HEK293T (cell line): ENCODE data around the gene VPS37C.

Experiments
- CTCF ChIA-PET: fragments of 350-600 bp; formaldehyde crosslinking; extraction: SDS; loops from one replicate; lab custom pipeline; 2021; ENCODE audit warnings: antibody characterized with exemption, inconsistent platforms; lab: Yijun Ruan, JAX
- POLR2A ChIA-PET: fragments of 350-600 bp; formaldehyde crosslinking; extraction: SDS; loops from one replicate; lab custom pipeline; 2020; ENCODE audit warnings: antibody characterized with exemption, inconsistent platforms; lab: Yijun Ruan, JAX
- DNase-seq: peaks from one replicate; pipeline ENCODE4 v3.0.0; 2012; ENCODE audit warnings: mixed read lengths; ENCODE audit errors: extremely low spot score
- ARNT ChIP-seq: fragments of 450-650 bp; IDR thresholded peaks from 2 replicates; pipeline ENCODE4 v1.6.1; 2017; ENCODE audit warnings: mild to moderate bottlenecking
- BHLHE40 ChIP-seq: fragments of 450-650 bp; IDR thresholded peaks from 2 replicates; pipeline ENCODE4 v1.6.1; 2016; ENCODE audit warnings: mild to moderate bottlenecking, moderate library complexity, borderline replicate concordance
- CTBP1 ChIP-seq: fragments of 450-650 bp; IDR thresholded peaks from 2 replicates; pipeline ENCODE4 v1.6.1; 2016; ENCODE audit warnings: borderline replicate concordance
- ELF4 ChIP-seq: fragments of 450-650 bp; IDR thresholded peaks from 2 replicates; pipeline ENCODE4 v1.6.1; 2017; ENCODE audit warnings: antibody characterized with exemption
- FOXA1 ChIP-seq: fragments of 450-650 bp; IDR thresholded peaks from 2 replicates; pipeline ENCODE4 v1.6.1; 2016; ENCODE audit warnings: mild to moderate bottlenecking
- FOXK2 ChIP-seq: fragments of 450-650 bp; IDR thresholded peaks from 2 replicates; pipeline ENCODE4 v1.6.1; 2016; ENCODE audit warnings: mild to moderate bottlenecking
- FOXM1 ChIP-seq: fragments of 450-650 bp; IDR thresholded peaks from 2 replicates; pipeline ENCODE4 v1.6.1; 2017; ENCODE audit warnings: mild to moderate bottlenecking, borderline replicate concordance
- HDGF ChIP-seq: fragments of 450-650 bp; IDR thresholded peaks from 2 replicates; pipeline ENCODE4 v1.6.1; 2017; ENCODE audit warnings: antibody characterized with exemption, borderline replicate concordance
- L3MBTL2 ChIP-seq: fragments of 450-650 bp; conservative IDR thresholded peaks from 2 replicates; pipeline ENCODE4 v1.6.1; 2016; ENCODE audit warnings: mild to moderate bottlenecking
- LEF1 ChIP-seq: fragments of 450-650 bp; IDR thresholded peaks from 2 replicates; pipeline ENCODE4 v1.6.1; 2017; ENCODE audit warnings: mild to moderate bottlenecking, borderline replicate concordance
- NFRKB ChIP-seq: fragments of 450-650 bp; IDR thresholded peaks from 2 replicates; pipeline ENCODE4 v1.6.1; 2016; ENCODE audit warnings: mild to moderate bottlenecking, moderate library complexity
- SP1 ChIP-seq: fragments of 450-650 bp; IDR thresholded peaks from 2 replicates; pipeline ENCODE4 v1.6.1; 2017
- SUZ12 ChIP-seq: fragments of 450-650 bp; IDR thresholded peaks from 2 replicates; pipeline ENCODE4 v1.6.1; 2016; ENCODE audit warnings: mild to moderate bottlenecking
- TARDBP ChIP-seq: fragments of 450-650 bp; IDR thresholded peaks from 2 replicates; pipeline ENCODE4 v1.6.1; 2016
- ZNF384 ChIP-seq: fragments of 450-650 bp; IDR thresholded peaks from 2 replicates; pipeline ENCODE4 v1.6.1; 2016
- TF ChIP-seq, protein P1 (sequence below): fragments of 450-650 bp; IDR thresholded peaks from 2 replicates; pipeline ENCODE4 v1.6.1; 2016

Gene VPS37C

DNA sequence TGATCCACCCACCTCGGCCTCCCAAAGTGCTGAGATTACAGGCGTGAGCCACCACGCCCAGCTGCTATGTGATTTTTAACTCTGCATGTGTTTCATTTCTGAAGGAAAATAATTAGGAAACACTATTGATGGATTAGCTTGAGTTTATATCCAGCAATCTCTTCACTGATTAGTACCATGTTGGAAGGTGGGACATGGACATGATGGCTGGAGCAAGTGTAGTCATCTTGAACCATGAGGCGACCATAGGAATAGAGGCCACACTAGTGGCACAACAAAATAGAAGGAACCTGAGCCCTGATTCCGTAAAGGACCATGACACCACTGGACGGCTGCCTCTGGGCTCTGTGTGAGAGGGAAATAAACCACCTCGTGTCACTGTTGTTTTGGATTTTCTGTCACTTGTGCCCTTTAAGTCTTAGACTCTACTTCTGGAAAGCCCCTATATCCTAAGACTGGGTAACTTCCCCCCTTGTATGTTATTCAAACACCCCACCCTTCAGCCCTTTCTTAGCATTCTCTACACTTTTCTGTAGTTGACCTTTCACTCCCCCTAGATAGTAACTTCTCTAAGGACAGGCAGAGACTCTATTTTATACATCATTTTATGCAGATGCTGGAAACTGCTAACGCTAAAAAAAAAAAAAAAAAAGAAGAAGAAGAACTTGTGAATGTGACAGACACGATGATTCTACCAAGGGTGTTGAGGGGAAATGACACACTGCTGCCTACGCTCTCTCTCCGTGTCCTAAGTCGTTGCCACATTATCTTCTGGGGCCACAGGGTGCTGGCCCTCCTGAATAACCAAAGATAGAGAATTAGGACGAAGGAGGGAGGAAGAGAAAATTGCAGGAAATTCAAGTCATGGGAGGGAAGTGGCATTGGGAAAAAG is 2.7 kb upstream of the VPS37C start:
- CTCF ChIA-PET: no interaction called here
- POLR2A ChIA-PET: no interaction called here
- no peak for DNase-seq
- TF ChIP-seq FOXK2 (no peak), CTBP1 (no peak), BHLHE40 (no peak)
- TF ChIP-seq, protein P1, sequence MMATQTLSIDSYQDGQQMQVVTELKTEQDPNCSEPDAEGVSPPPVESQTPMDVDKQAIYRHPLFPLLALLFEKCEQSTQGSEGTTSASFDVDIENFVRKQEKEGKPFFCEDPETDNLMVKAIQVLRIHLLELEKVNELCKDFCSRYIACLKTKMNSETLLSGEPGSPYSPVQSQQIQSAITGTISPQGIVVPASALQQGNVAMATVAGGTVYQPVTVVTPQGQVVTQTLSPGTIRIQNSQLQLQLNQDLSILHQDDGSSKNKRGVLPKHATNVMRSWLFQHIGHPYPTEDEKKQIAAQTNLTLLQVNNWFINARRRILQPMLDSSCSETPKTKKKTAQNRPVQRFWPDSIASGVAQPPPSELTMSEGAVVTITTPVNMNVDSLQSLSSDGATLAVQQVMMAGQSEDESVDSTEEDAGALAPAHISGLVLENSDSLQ: no peak

DNA sequence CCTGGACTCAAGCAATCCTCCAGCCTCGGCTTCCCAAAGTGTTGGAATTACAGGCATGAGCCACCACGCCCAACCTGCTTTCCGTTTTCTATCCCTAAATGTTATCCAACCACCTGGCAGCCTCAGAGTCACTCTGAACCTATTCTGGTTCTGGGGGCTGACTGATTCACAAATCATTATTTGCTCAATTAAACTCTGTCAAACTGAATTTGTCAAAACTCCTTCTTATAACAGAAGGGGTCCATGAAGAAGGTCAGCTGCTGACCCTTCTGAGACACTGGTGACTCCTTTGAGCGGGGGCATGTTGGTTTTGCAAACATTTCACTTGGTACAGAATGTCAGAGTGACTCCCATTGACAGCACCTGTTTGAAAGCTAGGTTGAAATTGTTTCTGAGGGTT is 1.8 kb upstream of the VPS37C start:
- no peak for DNase-seq
- ChIA-PET CTCF (no interaction called here), POLR2A (no interaction called here)
- TF ChIP-seq ZNF384 (no peak), NFRKB (no peak), BHLHE40 (no peak), HDGF (no peak), LEF1 (no peak), ARNT (no peak), L3MBTL2 (no peak), CTBP1 (no peak), FOXM1 (no peak), SP1 (no peak), FOXA1 (no peak), SUZ12 (no peak), ELF4 (no peak)
- TF ChIP-seq, protein P1: no peak

DNA sequence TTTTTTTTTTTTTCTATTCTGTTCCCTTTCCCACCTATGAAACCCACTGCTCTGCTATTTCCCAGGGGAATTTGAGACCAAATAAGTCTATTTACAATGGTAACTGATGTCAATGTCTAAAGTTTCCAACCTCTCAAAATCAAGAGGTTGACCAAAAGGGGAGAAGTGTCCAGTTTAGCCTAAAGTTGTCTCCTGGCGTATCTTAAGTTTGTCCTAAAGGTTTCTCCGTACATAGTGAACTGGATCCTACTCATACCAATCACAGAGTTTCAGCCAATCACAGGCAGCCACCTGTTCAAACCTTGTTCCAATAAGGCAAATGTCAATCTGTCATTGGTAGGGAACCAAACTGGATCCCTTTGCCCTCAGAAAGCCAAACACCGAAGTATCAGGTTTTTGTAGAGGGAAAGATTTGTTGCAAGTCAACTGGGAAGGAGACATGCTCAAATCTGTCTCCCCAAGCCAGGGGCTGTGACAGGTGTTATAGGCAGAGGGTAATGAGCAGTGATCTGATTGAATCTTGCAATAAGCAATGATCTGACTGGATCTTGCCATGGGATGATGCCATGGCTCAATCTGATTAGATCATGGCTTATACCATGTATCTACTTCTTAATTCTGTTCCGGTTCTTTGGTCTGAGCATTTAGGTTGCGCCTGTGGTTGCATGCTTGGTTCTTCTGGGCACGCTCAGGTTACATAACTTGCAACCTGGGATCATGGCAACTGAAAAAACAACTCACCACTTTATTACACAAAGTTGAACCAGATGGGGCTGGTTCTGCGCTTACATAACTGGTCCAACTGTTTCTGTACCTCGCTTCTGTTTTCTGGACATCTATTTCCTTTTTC is 1.1 kb upstream of the VPS37C start:
- TF ChIP-seq SUZ12: no peak
- TF ChIP-seq, protein P1: peak; percentile 53
- no peak for DNase-seq
- ChIA-PET CTCF (no interaction called here), POLR2A (interaction anchor here (0.9 to 1.4 kb wide), 11 partner anchors 9 to 256 kb away, joined by 3 to 6 read pairs (median 4); partner anchors contain the start of genes PRPF19 and TMEM216)

DNA sequence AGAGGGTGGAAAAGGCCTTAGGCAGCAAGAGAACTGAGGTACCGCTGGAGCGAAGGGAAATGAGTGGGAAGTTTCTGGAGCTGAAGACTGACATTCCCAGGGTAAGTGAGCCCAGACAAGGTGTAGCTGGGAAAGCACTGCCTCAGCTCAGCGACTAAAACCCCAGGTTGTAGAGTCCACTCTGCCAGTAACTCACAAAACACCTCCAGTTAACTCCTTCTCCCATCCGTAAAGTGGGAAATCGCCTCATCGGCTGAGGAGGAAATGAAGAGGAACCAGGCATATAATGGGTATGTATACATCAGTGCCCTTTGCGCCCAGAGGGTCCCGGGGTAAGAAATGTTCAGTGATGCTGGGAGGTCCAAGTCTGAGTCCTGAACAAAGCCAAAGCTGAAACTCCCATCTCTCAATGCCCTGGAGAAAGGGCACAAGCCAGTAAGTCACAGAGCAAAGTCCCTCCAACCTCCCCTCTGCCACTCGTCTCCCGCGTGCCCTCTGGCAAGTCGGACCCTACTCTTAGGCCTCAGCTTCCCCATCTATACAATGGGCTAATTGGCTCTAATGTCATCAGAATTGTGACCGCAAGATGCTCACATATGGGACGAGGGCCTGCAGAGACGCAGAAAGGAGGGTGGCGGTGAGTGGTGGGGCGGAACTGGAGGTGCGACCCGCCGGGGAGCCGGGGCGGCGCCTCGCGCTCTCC is 588 bp downstream of the VPS37C start:
- ChIA-PET POLR2A (interaction anchor here (1.4 kb wide), 1 partner anchor 14 kb away, joined by 6 read pairs; no protein-coding TSS in a partner anchor), CTCF (interaction anchor here (0.6 kb wide), 1 partner anchor 386 kb away, joined by 3 read pairs; no protein-coding TSS in a partner anchor)

DNA sequence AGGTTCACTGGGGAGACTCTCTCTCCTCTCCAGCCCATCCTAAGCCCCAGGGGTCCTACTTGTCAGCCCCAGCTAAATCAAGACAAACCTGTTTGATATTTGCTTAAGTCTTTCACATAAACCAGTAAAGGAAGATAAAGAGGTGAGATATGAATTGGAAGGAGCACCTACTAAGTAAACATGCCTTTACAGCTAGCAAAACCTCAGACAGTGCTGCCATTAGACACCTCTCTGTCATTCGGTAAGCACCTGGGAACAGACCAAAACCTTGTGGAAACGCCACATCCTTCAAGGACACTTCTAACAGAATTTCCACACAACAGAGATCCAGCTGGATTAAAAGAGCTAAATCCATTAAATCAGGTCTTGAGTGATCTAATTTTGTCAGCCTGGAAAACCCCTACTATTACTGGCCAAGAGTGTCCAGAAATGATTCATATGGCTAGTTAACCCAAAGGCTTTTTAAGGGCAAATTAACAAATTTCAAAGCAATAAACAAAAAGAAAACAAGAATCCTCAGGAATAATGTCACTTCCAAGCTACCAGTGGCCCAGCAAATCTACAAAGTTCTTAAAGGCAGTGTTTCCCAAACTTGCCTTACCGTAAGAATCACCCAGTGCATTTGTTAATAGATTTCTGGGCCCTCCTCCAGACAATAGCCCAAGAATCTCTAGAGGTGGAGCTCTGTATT is 2.4 kb downstream of the VPS37C start:
- CTCF ChIA-PET: no interaction called here
- no peak for DNase-seq
- no peak for TF ChIP-seq TARDBP
- POLR2A ChIA-PET: interaction anchor here (0.5 kb wide), 1 partner anchor 411 kb away, joined by 3 read pairs; no protein-coding TSS in a partner anchor

More for the DNA sequence above, 588 bp downstream of the VPS37C start:
- no peak for DNase-seq
- TF ChIP-seq CTBP1 (no peak), L3MBTL2 (peak; percentile 49)

DNA sequence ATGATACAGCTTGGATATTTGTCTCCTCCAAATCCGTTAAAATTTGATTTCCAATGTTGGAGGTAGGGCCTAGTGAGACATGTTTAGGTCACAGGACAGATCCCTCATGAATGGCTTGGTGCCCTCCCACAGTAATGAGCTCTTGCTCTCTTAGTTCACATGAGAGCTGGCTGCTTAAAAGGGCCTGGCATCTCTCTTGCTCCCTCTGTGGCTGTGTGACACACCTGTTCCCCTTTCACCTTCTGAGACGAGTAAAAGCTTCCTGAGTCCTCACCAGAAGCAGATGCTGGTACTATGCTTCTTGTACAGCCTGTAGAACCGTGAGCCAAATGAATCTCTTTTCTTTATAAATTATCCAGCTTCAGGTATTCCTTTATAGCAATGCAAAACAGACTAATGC is 3.5 kb downstream of the VPS37C start:
- CTCF ChIA-PET: interaction anchor here (0.6 kb wide), 1 partner anchor 13 kb away, joined by 6 read pairs; no protein-coding TSS in a partner anchor
- POLR2A ChIA-PET: no interaction called here

More for the DNA sequence above, 3.5 kb downstream of the VPS37C start:
- no peak for TF ChIP-seq TARDBP
- DNase-seq: no peak
